HepG2 (cell line): ENCODE measurements around the gene RAP1GAP2. TPM values are rescaled to one million over a fixed set of nuclear protein-coding genes. Genes with fewer than 3 reads are reported as not detected.

Source experiments
- ATAC-seq: fragments of 200-7000 bp; cut with Tn5 transposase; 3 replicates; pipeline ENCODE4 v1.9.1; 2020; ENCODE audit warnings: mild to moderate bottlenecking, moderate library complexity
- BruUV-seq: library from RNA; stranded (reverse); fragments of 400-500 nt; replicated peaks from 2 replicates; lab custom pipeline; 2021; lab: Mats Ljungman, UMichigan
- CTCF ChIA-PET: fragments of 300-600 bp; formaldehyde crosslinking; extraction: SDS; loops from one replicate; lab custom pipeline; 2021; ENCODE audit warnings: low total read pairs, inconsistent platforms, low intra/inter-chr PET ratio; lab: Yijun Ruan, JAX
- POLR2A ChIA-PET: fragments of 350-600 bp; sonication (Branson Sonifier 250); formaldehyde crosslinking; loops from one replicate; lab custom pipeline; 2020; ENCODE audit warnings: antibody characterized with exemption, inconsistent platforms; lab: Yijun Ruan, JAX
- DNase-seq: peaks from one replicate; pipeline ENCODE4 v3.0.0-alpha.2; 2015; ENCODE audit warnings: low spot score
- FAIRE-seq: peaks from 3 replicates; lab custom pipeline; 2011; peaks lifted over from hg19 to GRCh38; lab: Jason Lieb, UNC
- H2AFZ ChIP-seq: one replicate; pipeline ENCODE4 v1.6.1; 2011; ENCODE audit warnings: low read length, inconsistent platforms
- H3K27ac ChIP-seq: fragments of 300-600 bp; 3 replicates; pipeline ENCODE4 v1.8.0; 2011; ENCODE audit warnings: mixed run types, mild to moderate bottlenecking, mixed read lengths, low read length, inconsistent platforms; ENCODE audit not compliant: insufficient read depth; ENCODE audit errors: extremely low read length
- H3K27me3 ChIP-seq, 2 experiments: fragments of 200-600 bp in 1 of 2; 2 replicates in 1 of 2; 3 replicates in 1 of 2; pipeline versions ENCODE4 v1.6.0 to v1.8.0; 2011; ENCODE audit warnings: low read length in 2 of 2, mild to moderate bottlenecking in 2 of 2, moderate library complexity in 2 of 2, inconsistent platforms in 1 of 2; ENCODE audit not compliant: insufficient read depth in 2 of 2, control insufficient read depth in 1 of 2
- H3K36me3 ChIP-seq, 2 experiments: fragments of 200-600 bp in 1 of 2; replicated peaks in 1 of 2; 2 replicates in 1 of 2; 3 replicates in 1 of 2; pipeline versions ENCODE4 v1.5.1 to v1.8.0; 2011; ENCODE audit warnings: low read length in 2 of 2, inconsistent platforms in 1 of 2; ENCODE audit not compliant: insufficient read depth in 2 of 2, control insufficient read depth in 1 of 2
- H3K4me1 ChIP-seq: 2 replicates; pipeline ENCODE4 v1.5.1; 2012; ENCODE audit warnings: low read length, inconsistent platforms; ENCODE audit not compliant: insufficient read depth
- H3K4me2 ChIP-seq: 2 replicates; pipeline ENCODE4 v1.6.0; 2011; ENCODE audit warnings: low read depth, low read length, inconsistent platforms
- H3K4me3 ChIP-seq, 3 experiments: fragments of 200-600 bp in 1 of 3; sonication (generic), shearing (Covaris generic) in 1 of 3; replicated peaks in 1 of 3; 2 replicates each; pipeline ENCODE4 v1.5.1; 2011 to 2016; ENCODE audit warnings: low read length in 3 of 3, inconsistent platforms in 2 of 3, low read depth in 2 of 3, mild to moderate bottlenecking in 2 of 3, control low read depth in 1 of 3, mixed read lengths in 1 of 3; ENCODE audit not compliant: insufficient read depth in 1 of 3
- H3K79me2 ChIP-seq: one replicate; pipeline ENCODE4 v1.6.1; 2011; ENCODE audit warnings: low read length, inconsistent platforms; ENCODE audit not compliant: insufficient read depth
- H3K9ac ChIP-seq: 2 replicates; pipeline ENCODE4 v1.6.0; 2011; ENCODE audit warnings: mild to moderate bottlenecking, low read depth, low read length, inconsistent platforms; ENCODE audit not compliant: insufficient read depth
- H3K9me3 ChIP-seq: 2 replicates; pipeline ENCODE4 v1.5.1; 2012; ENCODE audit warnings: mild to moderate bottlenecking, low read length
- H4K20me1 ChIP-seq: 2 replicates; pipeline ENCODE4 v1.6.0; 2011; ENCODE audit warnings: inconsistent platforms, mild to moderate bottlenecking, low read length, moderate library complexity; ENCODE audit not compliant: insufficient read depth
- CHD4 ChIP-seq: fragments of 200-600 bp; sonication (generic); IDR thresholded peaks from 2 replicates; pipeline ENCODE4 v1.7.0; 2017; ENCODE audit warnings: mild to moderate bottlenecking, low read length, borderline replicate concordance
- DR1 ChIP-seq: sonication (generic); formaldehyde crosslinking; IDR thresholded peaks from 2 replicates; pipeline ENCODE4 v1.8.0; 2021; ENCODE audit warnings: mild to moderate bottlenecking, missing genetic modification reagents, inconsistent platforms
- GZF1 ChIP-seq: sonication (generic); formaldehyde crosslinking; IDR thresholded peaks from 2 replicates; pipeline ENCODE4 v1.5.1; 2020; ENCODE audit warnings: mild to moderate bottlenecking, missing genetic modification reagents
- MAZ ChIP-seq, 2 experiments: sonication (generic) in 1 of 2; formaldehyde crosslinking in 1 of 2; IDR thresholded peaks; 2 replicates each; pipeline versions ENCODE4 v1.5.0 to v1.6.1; 2012 to 2020; ENCODE audit warnings: low read depth in 2 of 2, mild to moderate bottlenecking in 2 of 2, borderline replicate concordance in 1 of 2, improper control_type of control experiment in 1 of 2, low read length in 1 of 2, missing genetic modification reagents in 1 of 2, moderate library complexity in 1 of 2
- MEIS2 ChIP-seq: sonication (generic); formaldehyde crosslinking; IDR thresholded peaks from 2 replicates; pipeline ENCODE4 v1.9.0; 2021; ENCODE audit warnings: mild to moderate bottlenecking, missing genetic modification reagents
- MIXL1 ChIP-seq: IDR thresholded peaks from 2 replicates; pipeline ENCODE4 v1.6.1; 2016
- MTA3 ChIP-seq: sonication (generic); formaldehyde crosslinking; IDR thresholded peaks from 2 replicates; pipeline ENCODE4 v1.4.0; 2020; ENCODE audit warnings: missing genetic modification reagents
- RAD21 ChIP-seq: fragments of 450-650 bp; formaldehyde crosslinking; IDR thresholded peaks from 2 replicates; pipeline ENCODE4 v1.5.0; 2020; ENCODE audit warnings: mild to moderate bottlenecking
- RFX5 ChIP-seq: IDR thresholded peaks from 2 replicates; pipeline ENCODE4 v1.6.1; 2011; ENCODE audit warnings: low read depth, low read length, improper control_type of control experiment
- RNF2 ChIP-seq: fragments of 450-650 bp; conservative IDR thresholded peaks from 2 replicates; pipeline ENCODE4 v1.6.1; 2016; ENCODE audit warnings: low read depth
- ZEB1 ChIP-seq: IDR thresholded peaks from 2 replicates; pipeline ENCODE4 v1.6.1; 2012; ENCODE audit warnings: mild to moderate bottlenecking, low read depth, inconsistent platforms; ENCODE audit not compliant: insufficient replicate concordance
- ZNF101 ChIP-seq: sonication (generic); formaldehyde crosslinking; IDR thresholded peaks from 2 replicates; pipeline ENCODE4 v1.4.0; 2020; ENCODE audit warnings: mild to moderate bottlenecking, low read depth, missing genetic modification reagents, borderline replicate concordance
- ZNF3 ChIP-seq: IDR thresholded peaks from 2 replicates; pipeline ENCODE4 v1.7.0; 2017; ENCODE audit warnings: inconsistent platforms
- ZNF7 ChIP-seq: IDR thresholded peaks from 2 replicates; pipeline ENCODE4 v1.6.1; 2016; ENCODE audit warnings: missing biosample characterization, missing genetic modification reagents
- WGBS: methylation state at CpG from one replicate; pipeline ENCODE4 v1.1.6; 2017; ENCODE audit warnings: low lambda C conversion rate; 5-methylcytosine and 5-hydroxymethylcytosine counted together
- in situ Hi-C: cut with HindIII; loops from 2 replicates; pipeline ENCODE4 v1.10.0; 2017; ENCODE audit warnings: low pct_unique_long_range_greater_than_20kb; ENCODE audit not compliant: extremely low pct_ligation_motif_present
- intact Hi-C: fragments of 100-400 bp; cut with micrococcal nuclease; formaldehyde crosslinking; loops from one replicate; pipeline ENCODE4 v1.10.0; 2022; ENCODE audit not compliant: unreplicated experiment
- polyA plus RNA-seq, 8 experiments: library from polyadenylated mRNA; depleted of rRNA in 3 of 8; stranded (reverse) in 7 of 8; unstranded in 1 of 8; fragments of >200 nt; fragmentation: Illumina TruSeq in 4 of 8; extraction: Trizol in 4 of 8; gene quantifications; 2 replicates each; pipeline versions ENCODE4 v1.2.1 to v1.2.3, GENCODE V29; 2011 to 2016; ENCODE audit warnings: low read depth in 4 of 8, missing spikeins in 1 of 8, mixed read lengths in 1 of 8; ENCODE audit not compliant: insufficient read depth in 1 of 8
- total RNA-seq, 5 experiments: library from RNA; depleted of rRNA; stranded (reverse); fragments of >200 nt; fragmentation: Illumina TruSeq; extraction: Trizol; gene quantifications; 2 replicates each; pipeline ENCODE4 v1.2.3, GENCODE V29; 2016; ENCODE audit warnings: low read depth in 1 of 5
- TF ChIP-seq, protein P1 (sequence below): sonication (generic); formaldehyde crosslinking; IDR thresholded peaks from 2 replicates; pipeline ENCODE4 v1.9.0; 2021; ENCODE audit warnings: missing genetic modification reagents, mild to moderate bottlenecking, borderline replicate concordance

The RAP1GAP2 gene
- total and polyA plus RNA-seq, 2 of the 13 experiments (the other 11 are each of a cell fraction or from before 2014, with no cell fraction given) = 10.9 to 12.0 TPM

- TF ChIP-seq ZNF7 (CRISPR knock-in tag) = no peak
- no peak for TF ChIP-seq GZF1 (CRISPR knock-in tag)
- TF ChIP-seq RNF2 = no peak
- no peak for TF ChIP-seq MIXL1 (CRISPR knock-in tag)
- peak; percentile 90 for TF ChIP-seq RFX5
Measured at GRCh38 chr17:2869604-2870003, 73.4 kb downstream of the RAP1GAP2 start (continued).

DNA sequence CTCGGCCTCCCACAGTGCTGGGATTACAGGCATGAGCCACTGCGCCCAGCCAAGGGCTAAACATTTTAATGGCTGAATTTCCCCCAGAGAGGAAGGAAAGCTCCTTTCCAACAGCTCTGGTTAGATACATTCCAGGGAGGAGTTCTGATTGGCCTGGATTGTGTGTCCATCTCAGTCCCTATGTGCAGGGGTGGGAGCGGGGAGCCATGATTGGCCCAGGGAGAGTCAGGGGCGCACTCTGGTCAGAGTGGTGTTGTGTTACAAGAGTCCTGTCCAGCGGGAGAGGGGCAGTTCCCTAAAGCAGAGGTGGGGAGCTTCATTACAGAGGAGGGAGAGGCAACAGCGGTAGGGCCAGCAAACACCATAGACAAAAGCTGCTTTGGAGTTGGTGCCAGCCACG lies 75.0 kb downstream of the RAP1GAP2 start:
- no peak overlapping the region for H3K27ac ChIP-seq
- no peak for FAIRE-seq
- DNase-seq = no peak
- 93% methylated on average over 5 of the region's 7 CpGs for whole genome bisulfite sequencing
- no peak overlapping the region for H3K4me3 ChIP-seq
- no peak overlapping the region for H2AFZ ChIP-seq
- ChIA-PET CTCF (no interaction called here), POLR2A (no interaction called here)
- no peaks in the 10 kb centered on the region for H3K27me3 ChIP-seq
- H4K20me1 ChIP-seq = no peaks in the 10 kb centered on the region
- H3K36me3 ChIP-seq = no peaks in the 10 kb centered on the region
- no peak overlapping the region for H3K9ac ChIP-seq
- intact Hi-C loops = no loop called here
- H3K9me3 ChIP-seq = no peaks in the 10 kb centered on the region
- peaks cover 48% of the 10 kb centered on the region for H3K4me1 ChIP-seq
- TF ChIP-seq ZNF3 (CRISPR knock-in tag) (no peak), MTA3 (no peak), ZNF101 (CRISPR knock-in tag) (no peak), MAZ (IDR thresholded peaks at IDR 0.05; ENCODE audit: borderline replicate concordance, low read depth, low read length) (no peak), MAZ (CRISPR knock-in tag; IDR thresholded peaks at IDR 0.05; ENCODE audit: low read depth) (no peak), RAD21 (CRISPR knock-in tag) (no peak), ZEB1 (no peak), MEIS2 (no peak), DR1 (no peak), CHD4 (no peak)
- TF ChIP-seq, protein P1, sequence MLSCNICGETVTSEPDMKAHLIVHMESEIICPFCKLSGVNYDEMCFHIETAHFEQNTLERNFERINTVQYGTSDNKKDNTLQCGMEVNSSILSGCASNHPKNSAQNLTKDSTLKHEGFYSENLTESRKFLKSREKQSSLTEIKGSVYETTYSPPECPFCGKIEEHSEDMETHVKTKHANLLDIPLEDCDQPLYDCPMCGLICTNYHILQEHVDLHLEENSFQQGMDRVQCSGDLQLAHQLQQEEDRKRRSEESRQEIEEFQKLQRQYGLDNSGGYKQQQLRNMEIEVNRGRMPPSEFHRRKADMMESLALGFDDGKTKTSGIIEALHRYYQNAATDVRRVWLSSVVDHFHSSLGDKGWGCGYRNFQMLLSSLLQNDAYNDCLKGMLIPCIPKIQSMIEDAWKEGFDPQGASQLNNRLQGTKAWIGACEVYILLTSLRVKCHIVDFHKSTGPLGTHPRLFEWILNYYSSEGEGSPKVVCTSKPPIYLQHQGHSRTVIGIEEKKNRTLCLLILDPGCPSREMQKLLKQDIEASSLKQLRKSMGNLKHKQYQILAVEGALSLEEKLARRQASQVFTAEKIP = no peak
- TF ChIP-seq, all 625 proteins: peak for 0
- H3K79me2 ChIP-seq = no peaks in the 10 kb centered on the region
- no peak overlapping the region for H3K4me2 ChIP-seq
- no peak for ATAC-seq
- in situ Hi-C loops = no loop called here
- no TSS peak for BruUV-seq
